ENCODE data around the gene ZNF862.
"Not testable (repeated sequence)": the region's sequence is repeated elsewhere in the genome, so short reads cannot be mapped to it uniquely, and the experiment has no call there.

ZNF862 gene

GRCh38 chr7:149824748-149825566 lies 13.2 kb upstream of the ZNF862 start:
- DNase-seq (ENCODE audit: low read depth in 2 of 2) = no peak

- no peak for DNase-seq (ENCODE audit: low read depth in 2 of 2)
Measured at GRCh38 chr7:149825567-149826343, 12.4 kb upstream of the ZNF862 start.

GRCh38 chr7:149826344-149827088 lies 11.7 kb upstream of the ZNF862 start:
- no peak for DNase-seq (ENCODE audit: low read depth in 2 of 2)

- DNase-seq (ENCODE audit: low read depth in 2 of 2) = no peak
Measured at GRCh38 chr7:149827089-149827981, 10.8 kb upstream of the ZNF862 start.

GRCh38 chr7:149828357-149829309 lies 9.5 kb upstream of the ZNF862 start:
- no peak for DNase-seq (ENCODE audit: low read depth in 2 of 2)

GRCh38 chr7:149830527-149830926 lies 7.6 kb upstream of the ZNF862 start:
- not testable (repeated sequence) for DNase-seq (ENCODE audit: low read depth in 2 of 2)

GRCh38 chr7:149830997-149831740 lies 7.0 kb upstream of the ZNF862 start:
- DNase-seq (ENCODE audit: low read depth in 2 of 2) = no peak

- DNase-seq (ENCODE audit: low read depth in 2 of 2) = no peak
Measured at GRCh38 chr7:149831741-149832219, 6.4 kb upstream of the ZNF862 start.

- DNase-seq (ENCODE audit: low read depth in 2 of 2) = no peak
Measured at GRCh38 chr7:149832332-149833041, 5.7 kb upstream of the ZNF862 start.

- no peak for DNase-seq (ENCODE audit: low read depth in 2 of 2)
Measured at GRCh38 chr7:149833495-149834130, 4.6 kb upstream of the ZNF862 start.

- DNase-seq (ENCODE audit: low read depth in 2 of 2) = no peak
Measured at GRCh38 chr7:149834601-149835000, 3.6 kb upstream of the ZNF862 start.

GRCh38 chr7:149836434-149836833 lies 1.7 kb upstream of the ZNF862 start:
- no peak for DNase-seq (ENCODE audit: low read depth in 2 of 2)

- DNase-seq (ENCODE audit: low read depth in 2 of 2) = no peak
Measured at GRCh38 chr7:149837564-149838223, 481 bp upstream of the ZNF862 start.

GRCh38 chr7:149838992-149839408 lies 825 bp downstream of the ZNF862 start:
- no peak for DNase-seq (ENCODE audit: low read depth in 2 of 2)

- DNase-seq (ENCODE audit: low read depth in 2 of 2) = no peak
Measured at GRCh38 chr7:149839933-149840332, 1.8 kb downstream of the ZNF862 start.

- DNase-seq (ENCODE audit: low read depth in 2 of 2) = no peak
Measured at GRCh38 chr7:149843566-149843965, 5.4 kb downstream of the ZNF862 start.

- DNase-seq (ENCODE audit: low read depth in 2 of 2) = no peak
Measured at GRCh38 chr7:149844445-149844844, 6.3 kb downstream of the ZNF862 start.
